Adrenal gland (tissue), 12 donors: ENCODE results near the gene NABP2. TPM values are rescaled to one million over a fixed set of nuclear protein-coding genes. Genes with fewer than 3 reads are reported as not detected.

Source experiments
- DNase-seq, 7 donors: peaks; one replicate each; pipeline ENCODE4 v3.0.0-alpha.2; 2019 to 2020
- H3K27ac ChIP-seq, 5 donors: fragments of 200-600 bp; sonication (generic) in 4 of 5; 1 replicate in 3 of 5; 2 replicates in 2 of 5; pipeline versions ENCODE4 v1.5.1 to v1.8.0; 2016 to 2020; ENCODE audit warnings: mild to moderate bottlenecking in 1 of 5
- H3K27me3 ChIP-seq: fragments of 200-600 bp; 2 replicates; pipeline ENCODE4 v1.8.0; 2021
- H3K36me3 ChIP-seq, 2 donors: fragments of 200-600 bp; replicated peaks in 1 of 2; 1 replicate in 1 of 2; 2 replicates in 1 of 2; pipeline versions ENCODE4 v1.5.1 to v1.8.0; 2018 to 2022
- H3K4me1 ChIP-seq, 2 donors: fragments of 200-600 bp; replicated peaks in 1 of 2; 1 replicate in 1 of 2; 2 replicates in 1 of 2; pipeline versions ENCODE4 v1.5.1 to v1.8.0; 2018 to 2021
- H3K4me3 ChIP-seq, 4 donors: fragments of 200-600 bp; sonication (generic) in 3 of 4; one replicate each; pipeline ENCODE4 v1.5.1; 2016 to 2018
- H3K9me3 ChIP-seq, 3 donors: fragments of 200-600 bp; sonication (generic) in 1 of 3; replicated peaks in 1 of 3; 1 replicate in 2 of 3; 2 replicates in 1 of 3; pipeline versions ENCODE4 v1.5.1 to v1.8.0; 2016 to 2021
- CTCF ChIP-seq, 6 experiments: fragments of 450-650 bp in 4 of 6; fragments of 200-600 bp in 2 of 6; sonication (generic) in 1 of 6; IDR thresholded peaks; 1 replicate in 5 of 6; 2 replicates in 1 of 6; pipeline versions ENCODE4 v1.5.1 to v1.8.0; 2016 to 2021; ENCODE audit warnings: antibody characterized with exemption in 6 of 6, mild to moderate bottlenecking in 2 of 6, moderate library complexity in 1 of 6
- POLR2A ChIP-seq, 2 donors: fragments of 450-650 bp; IDR thresholded peaks; one replicate each; pipeline ENCODE4 v1.6.1; 2017; ENCODE audit warnings: antibody characterized with exemption in 2 of 2, mild to moderate bottlenecking in 2 of 2, moderate library complexity in 1 of 2
- WGBS, 4 donors: extraction: QIAGEN DNeasy Blood & Tissue Kit in 2 of 4; methylation state at CpG; one replicate each; pipeline versions ENCODE4 v1.1.5 to v1.1.7; 2013 to 2017; 5-methylcytosine and 5-hydroxymethylcytosine counted together
- intact Hi-C, 2 donors: fragments of 100-400 bp; cut with DNase I; formaldehyde crosslinking; loops; one replicate each; pipeline versions ENCODE4 v1.14.1 to v1.15.0; 2022 to 2023
- polyA plus RNA-seq, 3 donors: library from polyadenylated mRNA; stranded (reverse); fragments of 200-250 nt in 2 of 3; fragments of 350-450 nt in 1 of 3; fragmentation: Illumina TruSeq in 1 of 3; extraction: RNeasy Lipid Tissue Mini Kit (QIAGEN cat#74804) in 1 of 3; gene quantifications; one replicate each; pipeline ENCODE4 v1.2.3, GENCODE V29; 2013 to 2014
- total RNA-seq, 9 donors: library from RNA; depleted of rRNA in 4 of 9; stranded (reverse); fragments of >200 nt in 4 of 9; fragments of 120-200 nt in 1 of 9; fragmentation: NEBNext Ultra II Directional in 1 of 9; extraction: Animal tissue kit (Norgen Biotek cat#: 25700) in 1 of 9; gene quantifications; one replicate each; pipeline versions ENCODE4 v1.1.0 to v1.2.4, GENCODE V29; 2013 to 2023
- donor health status: healthy with polysubstance abuse.
- donor health status: Bipolar disorder and iron deficiency.
- donor health status: DM: yes; HTN: yes; CAD: no.
- donor health status: DM: no; HTN: no; CAD: no.
- donor health status: DM: no; HTN: no; CAD: no.
- donor health status: DM: yes; HTN: yes; CAD: no.

NABP2 gene
- total and polyA plus RNA-seq, 12 donors: 23.8 to 55.4 (median 46.2) TPM

GRCh38 chr12:56220611-56221231 lies 3.4 kb upstream of the NABP2 start:
- TF ChIP-seq POLR2A (IDR thresholded peaks at IDR 0.05) (peak in 1 of 2 donors; percentile 49), CTCF (IDR thresholded peaks at IDR 0.05) (no peak)
- 2 to 5% (median 3%) methylated on average over 10 of the region's 10 CpGs for WGBS, 4 donors
- H3K4me1 ChIP-seq: peaks cover 18 to 42% of the 10 kb centered on the region in 2 donors
- intact Hi-C loops: loop anchor here in 1 of 2 donors (5.0 kb wide), 1 partner anchor 37 kb away; the partner anchor contains the start of gene ANKRD52
- peaks cover 0 to 9% of the 10 kb centered on the region in 2 donors for H3K36me3 ChIP-seq
- H3K27me3 ChIP-seq: no peaks in the 10 kb centered on the region
- peak overlapping the region; percentile 73 to 97 (median 79) for H3K4me3 ChIP-seq
- H3K9me3 ChIP-seq: no peaks in the 10 kb centered on the region
- DNase-seq: peak in 4 of 7 donors; percentile 34 to 72 (median 50)
- peak overlapping the region; percentile 88 to 99 (median 98) for H3K27ac ChIP-seq

DNA sequence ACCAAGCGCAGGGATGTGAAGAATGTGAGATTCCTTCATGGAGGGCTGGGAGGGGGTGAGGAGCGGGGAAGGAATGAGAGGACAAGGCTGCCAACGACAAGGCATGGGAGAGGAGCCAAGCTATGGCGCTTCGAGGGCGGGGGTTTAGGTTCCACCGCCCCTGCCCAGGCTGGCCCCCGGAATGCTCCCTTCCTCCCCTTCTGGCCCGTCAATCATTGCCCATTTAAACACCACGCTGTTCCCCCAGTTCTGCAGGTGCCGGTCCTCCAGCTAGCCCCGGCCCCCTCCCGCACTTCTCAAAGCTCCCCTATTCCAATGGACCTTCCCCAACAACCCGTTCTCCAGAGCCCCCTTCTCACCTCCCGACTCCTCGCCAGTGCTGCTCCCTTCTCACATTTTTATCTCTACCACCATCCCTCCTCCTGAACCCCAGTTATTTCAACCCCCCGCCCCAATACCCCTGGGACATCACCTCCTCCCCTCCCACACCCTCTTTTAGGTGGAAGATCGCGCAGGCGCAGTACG lies 2.8 kb upstream of the NABP2 start:
- Histone ChIP-seq H3K4me1 (peaks cover 18 to 42% of the 10 kb centered on the region in 2 donors), H3K9me3 (no peaks in the 10 kb centered on the region), H3K4me3 (peak overlapping the region; percentile 73 to 97 (median 79)), H3K27ac (peak overlapping the region; percentile 88 to 99 (median 98)), H3K36me3 (peaks cover 0 to 4% of the 10 kb centered on the region in 2 donors), H3K27me3 (no peaks in the 10 kb centered on the region)
- intact Hi-C loops: loop anchor here in 1 of 2 donors (5.0 kb wide), 1 partner anchor 36 kb away; the partner anchor contains the start of gene ANKRD52
- TF ChIP-seq CTCF (IDR thresholded peaks at IDR 0.05) (no peak), POLR2A (IDR thresholded peaks at IDR 0.05) (no peak)
- WGBS, 4 donors: 0 to 1% (median 0%) methylated on average over 19 to 21 of the region's 21 CpGs
- DNase-seq: peak; percentile 66 to 89 (median 81)

- peak within 1 kb of the TSS; percentile 88 to 99 (median 98) for H3K27ac ChIP-seq
- TF ChIP-seq CTCF (IDR thresholded peaks at IDR 0.05): peak in 3 of 6 experiments; percentile 9 to 39 (median 23)
- TF ChIP-seq POLR2A (IDR thresholded peaks at IDR 0.05): peak; percentile 92 to 97
- 3 to 5% (median 4%) methylated on average over 15 to 42 of the region's 42 CpGs for WGBS, 4 donors
- H3K4me1 ChIP-seq: peaks cover 18 to 42% of the 10 kb centered on the region in 2 donors
- H3K9me3 ChIP-seq: no peaks in the 10 kb centered on the region
- no peaks in the 10 kb centered on the region for H3K36me3 ChIP-seq
- DNase-seq: peak; percentile 97 to 99 (median 98)
- intact Hi-C loops: loop anchor here in 1 of 2 donors (5.0 kb wide), 1 partner anchor 35 kb away; the partner anchor contains the start of gene ANKRD52
- H3K27me3 ChIP-seq: no peaks in the 10 kb centered on the region
- peak within 1 kb of the TSS; percentile 73 to 97 (median 79) for H3K4me3 ChIP-seq
These were observed 2.2 kb upstream of the NABP2 start, which contains the start of gene RNF41 for GRCh38 chr12:56221757-56222530. Gene RNF41, minus strand, starts transcription at chr12:56221922. Its CDS starts 7,875 bp downstream, at chr12:56214047.

DNA sequence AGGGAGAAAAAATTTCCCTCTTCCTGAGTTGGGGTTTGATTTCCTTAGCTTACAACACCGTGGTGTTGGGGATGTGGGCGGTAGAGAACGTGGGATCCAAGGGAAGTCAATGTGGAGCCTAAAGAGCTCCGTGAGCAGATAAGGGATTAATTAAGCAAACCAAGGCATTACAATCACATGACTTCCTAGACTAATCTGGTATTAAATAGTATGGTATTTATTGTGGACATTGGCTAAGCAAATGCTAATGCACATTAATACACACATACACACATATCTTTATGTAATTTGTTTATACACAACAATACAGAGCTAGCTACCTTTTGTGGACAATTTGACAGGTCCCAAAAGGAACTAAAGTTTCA lies 1.6 kb upstream of the NABP2 start:
- no peaks in the 10 kb centered on the region for H3K9me3 ChIP-seq
- 33 to 38% (median 36%) methylated on average over 4 of the region's 4 CpGs for WGBS, 4 donors
- H3K27me3 ChIP-seq: no peaks in the 10 kb centered on the region
- intact Hi-C loops: loop anchor here in 1 of 2 donors (5.0 kb wide), 1 partner anchor 35 kb away; the partner anchor contains the start of gene ANKRD52
- peak overlapping the region in 2 of 4 donors; percentile 73 to 81 for H3K4me3 ChIP-seq
- peak overlapping the region; percentile 88 to 99 (median 98) for H3K27ac ChIP-seq
- H3K4me1 ChIP-seq: peaks cover 18 to 42% of the 10 kb centered on the region in 2 donors
- TF ChIP-seq CTCF (IDR thresholded peaks at IDR 0.05) (no peak), POLR2A (IDR thresholded peaks at IDR 0.05) (no peak)
- no peak for DNase-seq
- no peaks in the 10 kb centered on the region for H3K36me3 ChIP-seq
